C4-2B (cell line): ENCODE data around the gene SIGLEC7.

Source experiments
- ZFX ChIP-seq: fragments of 450-650 bp; IDR thresholded peaks from 2 replicates; pipeline ENCODE4 v1.6.1; 2017
- TF ChIP-seq, protein P1 (sequence below): fragments of 450-650 bp; conservative IDR thresholded peaks from 2 replicates; pipeline ENCODE4 v1.5.1; 2017; ENCODE audit warnings: mild to moderate bottlenecking

DNA sequence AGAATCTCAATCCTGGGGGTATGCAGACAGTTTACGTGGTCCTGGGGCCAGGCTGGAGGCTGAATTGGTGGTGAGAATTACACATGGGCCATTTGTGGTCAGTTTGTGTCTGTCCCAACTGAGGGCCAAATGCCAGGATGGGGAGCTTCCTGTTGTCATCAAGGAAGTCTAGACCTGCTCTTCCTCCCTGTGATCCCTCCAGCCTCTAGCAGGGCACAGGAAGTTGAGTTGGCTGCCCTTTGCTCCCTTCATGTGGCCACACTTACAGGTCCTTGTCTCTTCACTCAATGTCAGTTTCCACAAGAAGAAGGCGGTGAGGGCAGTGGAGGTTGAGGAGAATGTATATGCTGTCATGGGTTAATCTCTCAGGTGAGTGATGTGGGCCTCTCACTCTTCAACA, 30.1 kb downstream of the SIGLEC7 start:
- TF ChIP-seq, protein P1, sequence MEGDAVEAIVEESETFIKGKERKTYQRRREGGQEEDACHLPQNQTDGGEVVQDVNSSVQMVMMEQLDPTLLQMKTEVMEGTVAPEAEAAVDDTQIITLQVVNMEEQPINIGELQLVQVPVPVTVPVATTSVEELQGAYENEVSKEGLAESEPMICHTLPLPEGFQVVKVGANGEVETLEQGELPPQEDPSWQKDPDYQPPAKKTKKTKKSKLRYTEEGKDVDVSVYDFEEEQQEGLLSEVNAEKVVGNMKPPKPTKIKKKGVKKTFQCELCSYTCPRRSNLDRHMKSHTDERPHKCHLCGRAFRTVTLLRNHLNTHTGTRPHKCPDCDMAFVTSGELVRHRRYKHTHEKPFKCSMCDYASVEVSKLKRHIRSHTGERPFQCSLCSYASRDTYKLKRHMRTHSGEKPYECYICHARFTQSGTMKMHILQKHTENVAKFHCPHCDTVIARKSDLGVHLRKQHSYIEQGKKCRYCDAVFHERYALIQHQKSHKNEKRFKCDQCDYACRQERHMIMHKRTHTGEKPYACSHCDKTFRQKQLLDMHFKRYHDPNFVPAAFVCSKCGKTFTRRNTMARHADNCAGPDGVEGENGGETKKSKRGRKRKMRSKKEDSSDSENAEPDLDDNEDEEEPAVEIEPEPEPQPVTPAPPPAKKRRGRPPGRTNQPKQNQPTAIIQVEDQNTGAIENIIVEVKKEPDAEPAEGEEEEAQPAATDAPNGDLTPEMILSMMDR, result no peak
- TF ChIP-seq ZFX, result no peak
